Gastroesophageal sphincter (tissue), 3 donors: Measurements from ENCODE around the gene TPCN1.

ENCODE experiments used
- CTCF ChIP-seq, 4 experiments: fragments of 200-600 bp in 2 of 4; fragments of 450-650 bp in 2 of 4; sonication (generic) in 1 of 4; IDR thresholded peaks; one replicate each; pipeline ENCODE4 v1.5.1; 2017 to 2019; ENCODE audit warnings: antibody characterized with exemption in 4 of 4, mild to moderate bottlenecking in 2 of 4, moderate library complexity in 2 of 4
- POLR2AphosphoS5 ChIP-seq: sonication (generic); formaldehyde crosslinking; IDR thresholded peaks from one replicate; pipeline ENCODE4 v1.6.1; 2017; ENCODE audit warnings: antibody characterized with exemption

- peak; percentile 97 for TF ChIP-seq POLR2AphosphoS5
- peak in 3 of 4 experiments; percentile 13 to 50 (median 35) for TF ChIP-seq CTCF (IDR thresholded peaks at IDR 0.05)
These were observed at the start of gene TPCN1 for GRCh38 chr12:113221181-113221996.
